GM23248 (cell line): Measurements from ENCODE around the gene LRRN2. TPM values are rescaled to one million over a fixed set of nuclear protein-coding genes. Genes with fewer than 3 reads are reported as not detected.
A peak's percentile ranks its signal among the peaks of the same experiment; 100 is the strongest.

Source experiments
- DNase-seq: peaks from one replicate; pipeline ENCODE4 v3.0.0-alpha.2; 2015
- H2AFZ ChIP-seq: fragments of 200-600 bp; sonication (generic); 2 replicates; pipeline ENCODE4 v1.6.1; 2016; ENCODE audit warnings: antibody characterized with exemption
- H3F3A ChIP-seq: fragments of 200-600 bp; sonication (generic); 2 replicates; pipeline ENCODE4 v1.6.1; 2016; ENCODE audit warnings: mild to moderate bottlenecking, antibody characterized with exemption, mixed run types; ENCODE audit not compliant: insufficient read depth
- H3K27ac ChIP-seq: fragments of 200-600 bp; sonication (generic); 2 replicates; pipeline ENCODE4 v1.5.1; 2016; ENCODE audit warnings: mild to moderate bottlenecking
- H3K27me3 ChIP-seq: fragments of 200-600 bp; sonication (generic); replicated peaks from 2 replicates; pipeline ENCODE4 v1.6.1; 2016; ENCODE audit warnings: mild to moderate bottlenecking; ENCODE audit not compliant: insufficient read depth
- H3K36me3 ChIP-seq: fragments of 200-600 bp; sonication (generic); 2 replicates; pipeline ENCODE4 v1.6.1; 2016; ENCODE audit warnings: low read depth, mild to moderate bottlenecking
- H3K4me1 ChIP-seq: fragments of 200-600 bp; sonication (generic); 2 replicates; pipeline ENCODE4 v1.6.1; 2016; ENCODE audit warnings: mild to moderate bottlenecking; ENCODE audit not compliant: insufficient read depth
- H3K4me2 ChIP-seq: fragments of 200-600 bp; sonication (generic); one replicate; pipeline ENCODE4 v1.6.1; 2016; ENCODE audit warnings: mild to moderate bottlenecking; ENCODE audit not compliant: unreplicated experiment
- H3K4me3 ChIP-seq: fragments of 200-600 bp; sonication (generic); 2 replicates; pipeline ENCODE4 v1.5.1; 2016; ENCODE audit warnings: mild to moderate bottlenecking
- H3K79me2 ChIP-seq: fragments of 200-600 bp; sonication (generic); 2 replicates; pipeline ENCODE4 v1.6.1; 2016; ENCODE audit warnings: mild to moderate bottlenecking; ENCODE audit not compliant: insufficient read depth
- H3K9ac ChIP-seq: fragments of 200-600 bp; sonication (generic); 2 replicates; pipeline ENCODE4 v1.6.1; 2016; ENCODE audit warnings: mild to moderate bottlenecking
- H3K9me2 ChIP-seq: fragments of 200-600 bp; sonication (generic); 2 replicates; pipeline ENCODE4 v1.6.1; 2016; ENCODE audit warnings: mixed run types, mild to moderate bottlenecking, moderate library complexity; ENCODE audit not compliant: insufficient read depth
- H3K9me3 ChIP-seq: fragments of 200-600 bp; sonication (generic); one replicate; pipeline ENCODE4 v1.6.1; 2017; ENCODE audit warnings: low read depth
- H4K20me1 ChIP-seq: fragments of 200-600 bp; sonication (generic); 2 replicates; pipeline ENCODE4 v1.6.0; 2016; ENCODE audit not compliant: insufficient read depth
- EZH2 ChIP-seq: fragments of 200-600 bp; sonication (generic); IDR thresholded peaks from 2 replicates; pipeline ENCODE4 v1.6.1; 2018; ENCODE audit warnings: antibody characterized with exemption, mild to moderate bottlenecking; ENCODE audit not compliant: insufficient read depth, poor library complexity, severe bottlenecking
- EZH2phosphoT487 ChIP-seq: fragments of 200-600 bp; sonication (generic); IDR thresholded peaks from 2 replicates; pipeline ENCODE4 v1.6.1; 2018; ENCODE audit warnings: antibody characterized with exemption, moderate library complexity, mild to moderate bottlenecking, low read depth; ENCODE audit not compliant: insufficient read depth
- WGBS, 2 experiments: methylation state at CpG; one replicate each; pipeline ENCODE4 v1.1.6; 2015 to 2017; ENCODE audit warnings: low lambda C conversion rate in 2 of 2, low coverage in 1 of 2; ENCODE audit errors: missing lambda C conversion rate in 2 of 2; 5-methylcytosine and 5-hydroxymethylcytosine counted together
- in situ Hi-C: fragments of 300-500 bp; cut with MboI; formaldehyde crosslinking; loops from 2 replicates; pipeline ENCODE4 v1.15.0; 2020
- polyA plus RNA-seq: library from polyadenylated mRNA; unstranded; fragments of >200 nt; fragmentation: Nextera tagmentation; extraction: Ambion mirVana; gene quantifications from 2 replicates; pipeline ENCODE4 v1.2.1, GENCODE V29; 2016
- total RNA-seq: library from RNA; depleted of rRNA; stranded (reverse); fragments of >200 nt; shearing (Covaris generic); gene quantifications from 2 replicates; pipeline ENCODE4 v1.2.3, GENCODE V29; 2014

The LRRN2 gene
- total and polyA plus RNA-seq, 2 experiments from 2014 or later, result 0.22 TPM; not detected in 1

DNA sequence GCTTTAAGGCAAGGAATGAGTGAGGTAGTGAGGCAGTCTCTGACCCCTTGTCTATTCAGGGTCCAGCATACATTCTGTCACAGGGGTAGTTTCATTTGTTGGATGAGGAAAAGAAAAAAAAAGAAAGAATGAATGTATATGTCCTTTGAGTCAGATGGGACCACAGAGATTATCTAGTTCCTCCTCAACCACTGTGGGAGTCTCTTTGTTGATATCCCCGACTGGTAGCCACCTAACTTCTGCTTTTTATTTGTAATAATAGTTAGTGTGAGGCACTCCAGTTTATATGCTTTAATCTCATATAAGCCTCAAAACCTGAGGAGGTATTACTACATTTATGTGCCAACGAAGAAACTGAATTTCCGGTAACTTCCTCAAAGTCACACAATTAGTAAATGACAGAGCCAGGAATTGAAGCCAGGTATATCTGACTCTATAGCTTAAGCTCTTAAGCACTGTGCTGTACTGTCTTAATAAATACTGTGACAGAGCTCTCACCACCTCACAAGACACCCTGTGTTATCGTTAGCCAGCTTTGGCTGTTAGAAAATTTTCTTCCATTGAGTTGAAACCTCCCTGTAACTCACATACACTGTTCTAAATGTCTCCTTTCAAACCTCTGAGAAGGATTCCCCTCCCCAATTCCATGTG, 87.1 kb downstream of the LRRN2 start:
- in situ Hi-C loops, result no loop called here
- Histone ChIP-seq H3K9me3 (no peaks in the 10 kb centered on the region), H3K4me2 (no peak overlapping the region), H3K79me2 (no peaks in the 10 kb centered on the region), H3K4me1 (no peaks in the 10 kb centered on the region), H2AFZ (no peak overlapping the region), H3K9ac (no peak overlapping the region), H3K27me3 (0 out of 2 replicates have a peak, but pooled peaks cover 6% of the 10 kb centered on the region), H3F3A (no peaks in the 10 kb centered on the region), H3K9me2 (no peaks in the 10 kb centered on the region), H4K20me1 (no peaks in the 10 kb centered on the region), H3K4me3 (no peak overlapping the region), H3K27ac (no peak overlapping the region), H3K36me3 (no peaks in the 10 kb centered on the region)
- no peak for DNase-seq
- 76 to 81% methylated on average over 4 of the region's 4 CpGs for WGBS, 2 experiments
- TF ChIP-seq EZH2, result no peak
- TF ChIP-seq EZH2phosphoT487, result no peak

DNA sequence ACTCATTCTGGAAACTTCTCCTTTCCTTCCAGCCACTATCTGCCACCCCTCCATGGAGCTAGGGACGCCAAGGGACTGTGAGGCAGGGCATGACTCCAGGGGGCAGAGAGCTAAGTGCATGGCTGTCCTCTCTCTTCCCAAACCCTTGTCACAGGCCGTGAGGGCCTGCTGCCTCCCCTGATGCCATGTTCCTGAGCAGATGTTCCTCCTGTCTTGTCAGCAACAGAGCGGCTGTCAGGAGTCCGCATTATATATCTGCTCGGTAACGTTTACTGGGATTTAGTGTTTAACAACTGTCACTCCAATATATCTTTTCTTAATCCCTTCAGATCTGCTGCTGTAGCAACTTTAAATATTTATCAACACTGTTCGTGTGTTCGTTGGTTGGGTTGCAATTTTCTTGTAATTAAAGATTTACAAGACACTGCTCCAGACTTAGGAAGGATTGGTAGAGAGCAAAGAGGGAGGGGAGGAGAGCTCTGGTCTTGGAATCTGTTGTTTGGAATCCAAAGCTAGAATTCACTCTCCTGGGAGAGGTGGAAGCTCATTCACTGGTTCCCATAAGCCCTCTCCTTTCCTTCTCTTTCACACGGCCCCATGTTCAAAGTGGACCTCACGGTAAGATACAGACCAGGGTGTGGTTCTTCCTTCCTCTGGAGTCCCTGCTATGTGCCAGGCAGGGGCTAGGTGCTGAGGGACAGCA, 93.1 kb downstream of the LRRN2 start:
- Histone ChIP-seq H3K27ac (no peak overlapping the region), H3K27me3 (no peaks in the 10 kb centered on the region), H3K4me1 (peaks cover 15% of the 10 kb centered on the region), H2AFZ (no peak overlapping the region), H3K4me3 (no peak overlapping the region), H3K36me3 (no peaks in the 10 kb centered on the region), H4K20me1 (no peaks in the 10 kb centered on the region), H3K9ac (no peak overlapping the region), H3K9me3 (no peaks in the 10 kb centered on the region), H3F3A (peaks cover 9% of the 10 kb centered on the region; the same call in 1 of the 2 replicates), H3K9me2 (no peaks in the 10 kb centered on the region), H3K79me2 (no peaks in the 10 kb centered on the region), H3K4me2 (no peak overlapping the region)
- WGBS, 2 experiments, result 73 to 77% methylated on average over 10 of the region's 10 CpGs
- TF ChIP-seq EZH2phosphoT487, result no peak
- no peak for TF ChIP-seq EZH2
- no peak for DNase-seq
- in situ Hi-C loops, result no loop called here

DNA sequence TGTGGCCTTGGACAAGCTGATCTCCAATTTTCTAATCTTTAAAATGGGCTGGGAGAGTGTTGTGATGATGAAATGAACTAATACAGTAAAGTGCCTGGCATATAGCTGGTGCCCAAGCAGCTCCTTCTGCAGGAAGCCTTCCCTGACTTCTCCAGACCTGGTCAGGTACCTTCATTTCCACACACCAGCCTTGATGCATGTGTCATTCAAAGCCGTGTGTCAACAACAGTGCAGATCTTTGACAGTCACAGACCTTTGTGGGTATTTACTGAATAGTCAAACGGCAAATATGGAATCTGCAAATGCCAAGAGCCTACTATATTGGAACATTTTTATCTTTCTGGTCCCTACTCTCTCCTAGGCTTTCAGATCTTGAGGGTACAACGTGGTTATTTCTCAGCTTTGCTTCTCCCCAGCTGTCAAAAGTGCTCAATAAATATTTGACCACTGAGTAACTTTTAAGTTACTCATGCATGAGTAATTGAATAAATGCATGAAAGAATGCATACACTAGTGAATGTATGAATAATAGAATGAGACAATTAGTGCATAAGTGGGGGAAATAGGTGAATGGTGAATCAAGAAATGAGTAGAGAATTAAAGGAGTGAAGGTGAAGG, 94.0 kb downstream of the LRRN2 start:
- no peak overlapping the region for H3K27ac ChIP-seq
- peaks cover 9% of the 10 kb centered on the region; the same call in 1 of the 2 replicates for H3F3A ChIP-seq
- TF ChIP-seq EZH2, result no peak
- no peak for TF ChIP-seq EZH2phosphoT487
- no peak overlapping the region for H3K9ac ChIP-seq
- no peaks in the 10 kb centered on the region for H3K36me3 ChIP-seq
- peaks cover 15% of the 10 kb centered on the region for H3K4me1 ChIP-seq
- peak; percentile 81 for DNase-seq
- H4K20me1 ChIP-seq, result no peaks in the 10 kb centered on the region
- H3K9me3 ChIP-seq, result no peaks in the 10 kb centered on the region
- H3K9me2 ChIP-seq, result no peaks in the 10 kb centered on the region
- H2AFZ ChIP-seq, result no peak overlapping the region
- peak overlapping the region; percentile 1 for H3K4me2 ChIP-seq
- in situ Hi-C loops, result no loop called here
- H3K27me3 ChIP-seq, result no peaks in the 10 kb centered on the region
- WGBS, 2 experiments, result 31 to 32% methylated on average over 3 of the region's 3 CpGs
- H3K4me3 ChIP-seq, result no peak overlapping the region
- no peaks in the 10 kb centered on the region for H3K79me2 ChIP-seq

DNA sequence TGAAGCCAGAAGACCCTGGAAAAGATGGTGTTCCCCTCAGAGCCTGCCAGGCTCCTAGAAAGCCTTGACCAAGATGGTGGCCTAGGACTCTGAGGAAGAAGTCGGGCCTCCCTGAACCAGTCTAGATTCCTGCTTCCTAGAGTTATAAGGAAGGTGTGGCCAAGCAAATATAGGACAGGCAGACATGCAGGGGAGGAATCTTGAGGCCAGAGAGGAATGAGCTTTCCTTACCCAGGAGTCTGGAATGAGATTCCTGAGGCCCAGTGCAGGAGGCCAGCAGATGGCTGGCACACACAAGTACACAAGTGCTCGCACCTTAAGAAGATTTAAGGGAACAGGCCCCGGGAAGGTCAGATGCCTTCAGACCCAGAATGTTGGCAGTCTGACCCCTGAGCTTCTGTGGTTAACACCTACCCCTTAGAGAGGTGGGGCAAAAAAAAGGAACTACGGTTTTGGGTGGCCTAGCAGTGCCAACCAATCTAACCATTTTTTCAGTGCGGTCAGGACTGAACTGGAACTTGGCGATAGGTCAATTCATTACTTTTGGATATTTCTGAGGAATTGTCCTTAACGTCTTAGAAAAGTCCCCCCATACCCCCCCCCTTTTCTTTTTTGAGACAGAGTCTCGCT, 96.0 kb downstream of the LRRN2 start:
- Histone ChIP-seq H3K4me2 (no peak overlapping the region), H3K4me1 (peaks cover 15% of the 10 kb centered on the region), H3K9me2 (no peaks in the 10 kb centered on the region), H3F3A (peaks cover 9% of the 10 kb centered on the region; the same call in 1 of the 2 replicates), H2AFZ (0 out of 2 replicates have a peak overlapping the region, but pooled peaks have one; percentile 43), H3K36me3 (no peaks in the 10 kb centered on the region), H3K27me3 (no peaks in the 10 kb centered on the region), H3K79me2 (no peaks in the 10 kb centered on the region), H3K9me3 (no peaks in the 10 kb centered on the region), H4K20me1 (no peaks in the 10 kb centered on the region), H3K4me3 (no peak overlapping the region), H3K9ac (no peak overlapping the region), H3K27ac (no peak overlapping the region)
- WGBS, 2 experiments, result 81 to 83% methylated on average over 8 of the region's 8 CpGs
- in situ Hi-C loops, result no loop called here
- DNase-seq, result peak; percentile 16
- no peak for TF ChIP-seq EZH2phosphoT487
- no peak for TF ChIP-seq EZH2
